OCI-LY1 (cell line): Measurements from ENCODE around the gene SCAF8.

Experiments
- CTCF ChIP-seq: fragments of 200-600 bp; sonication (generic), shearing (Covaris generic); IDR thresholded peaks from 2 replicates; pipeline ENCODE4 v1.5.1; 2017; ENCODE audit warnings: mild to moderate bottlenecking, antibody characterized with exemption, low read length, moderate library complexity, mixed read lengths
- EZH2 ChIP-seq: fragments of 200-600 bp; sonication (generic), shearing (Covaris generic); IDR thresholded peaks from 2 replicates; pipeline ENCODE4 v1.8.0; 2017; ENCODE audit warnings: borderline replicate concordance, mixed run types, mild to moderate bottlenecking, antibody characterized with exemption, low read length, moderate library complexity, mixed read lengths

DNA sequence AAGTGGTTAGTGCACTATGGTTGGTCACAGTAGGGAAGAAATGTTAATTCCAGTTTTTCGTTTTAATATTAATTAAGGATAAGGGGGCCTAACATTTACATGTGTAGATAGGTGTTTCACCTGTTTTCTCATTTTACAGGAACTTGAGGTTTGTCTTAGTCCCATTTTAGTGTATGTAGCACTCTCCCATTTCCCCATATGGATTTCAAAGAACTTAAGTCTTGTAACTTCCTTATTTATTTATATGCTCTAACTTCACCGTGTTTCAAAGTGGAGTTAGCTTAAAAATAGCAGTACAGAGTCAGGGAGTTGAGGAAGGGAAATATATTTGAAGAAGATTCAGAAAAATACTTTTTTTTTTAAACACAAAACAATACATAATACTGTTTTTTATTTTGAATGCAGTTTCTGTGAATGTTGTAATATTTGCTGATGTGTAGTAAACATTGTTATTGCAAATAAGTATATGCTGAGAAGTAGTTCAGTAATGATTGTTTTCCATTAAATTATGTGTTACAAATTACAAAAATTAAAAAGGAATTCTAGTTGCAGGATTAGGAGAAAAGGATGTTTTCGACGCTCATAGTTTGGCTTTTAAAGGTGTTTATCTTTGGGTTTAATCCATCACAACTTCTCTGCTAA, 3.5 kb downstream of the SCAF8 start:
- no peak for TF ChIP-seq CTCF
- TF ChIP-seq EZH2 = no peak
